Keratinocyte (primary cell): ENCODE results near the gene IGF2BP2. TPM values are rescaled to one million over a fixed set of nuclear protein-coding genes. Genes with fewer than 3 reads are reported as not detected.

Experiments used
- DNase-seq: peaks from one replicate; pipeline ENCODE4 v3.0.0-alpha.2; 2011; ENCODE audit warnings: low read depth, missing footprints, low spot score
- FAIRE-seq: peaks from 2 replicates; lab custom pipeline; 2011; peaks lifted over from hg19 to GRCh38; lab: Jason Lieb, UNC
- H2AFZ ChIP-seq: 2 replicates; pipeline ENCODE4 v1.6.0; 2012; ENCODE audit warnings: low read length, control low read depth, inconsistent platforms; ENCODE audit not compliant: control insufficient read depth
- H3K27ac ChIP-seq: 2 replicates; pipeline ENCODE4 v1.5.1; 2011; ENCODE audit warnings: low read length; ENCODE audit not compliant: control insufficient read depth, insufficient read depth
- H3K27me3 ChIP-seq: 3 replicates; pipeline ENCODE4 v1.6.0; 2011; ENCODE audit warnings: low read length; ENCODE audit not compliant: control insufficient read depth, insufficient read depth; ENCODE audit errors: extremely low read depth
- H3K36me3 ChIP-seq, 2 experiments: 2 replicates in 1 of 2; 3 replicates in 1 of 2; pipeline ENCODE4 v1.5.1; 2011; ENCODE audit warnings: low read length in 2 of 2, mild to moderate bottlenecking in 1 of 2; ENCODE audit not compliant: control insufficient read depth in 2 of 2, insufficient read depth in 2 of 2; ENCODE audit errors: extremely low read depth in 1 of 2
- H3K4me1 ChIP-seq: 3 replicates; pipeline ENCODE4 v1.5.1; 2011; ENCODE audit warnings: low read length; ENCODE audit not compliant: control insufficient read depth, insufficient read depth; ENCODE audit errors: extremely low read depth
- H3K4me2 ChIP-seq: 3 replicates; pipeline ENCODE4 v1.6.0; 2011; ENCODE audit warnings: low read depth, low read length; ENCODE audit not compliant: control insufficient read depth, insufficient read depth; ENCODE audit errors: extremely low read depth
- H3K4me3 ChIP-seq, 3 experiments: fragments of 200-600 bp in 1 of 3; sonication (generic) in 1 of 3; 2 replicates in 2 of 3; 3 replicates in 1 of 3; pipeline ENCODE4 v1.5.1; 2011 to 2016; ENCODE audit warnings: low read length in 3 of 3, mild to moderate bottlenecking in 3 of 3, control low read depth in 2 of 3, inconsistent platforms in 1 of 3, low read depth in 1 of 3, mixed read lengths in 1 of 3, mixed run types in 1 of 3, moderate library complexity in 1 of 3; ENCODE audit not compliant: control insufficient read depth in 2 of 3, insufficient read depth in 2 of 3; ENCODE audit errors: extremely low read depth in 1 of 3
- H3K79me2 ChIP-seq: 2 replicates; pipeline ENCODE4 v1.6.0; 2012; ENCODE audit warnings: low read length; ENCODE audit not compliant: control insufficient read depth, insufficient read depth
- H3K9ac ChIP-seq: 3 replicates; pipeline ENCODE4 v1.6.0; 2011; ENCODE audit warnings: low read length; ENCODE audit not compliant: control insufficient read depth, insufficient read depth; ENCODE audit errors: extremely low read depth
- H3K9me1 ChIP-seq: 3 replicates; pipeline ENCODE4 v1.6.0; 2011; ENCODE audit warnings: low read length; ENCODE audit not compliant: control insufficient read depth, insufficient read depth; ENCODE audit errors: extremely low read depth
- H3K9me3 ChIP-seq: 2 replicates; pipeline ENCODE4 v1.5.1; 2012; ENCODE audit warnings: low read depth, low read length; ENCODE audit not compliant: control insufficient read depth
- H4K20me1 ChIP-seq: 3 replicates; pipeline ENCODE4 v1.6.0; 2011; ENCODE audit warnings: low read length; ENCODE audit not compliant: control insufficient read depth, insufficient read depth; ENCODE audit errors: extremely low read depth
- EZH2 ChIP-seq: IDR thresholded peaks from one replicate; pipeline ENCODE4 v1.6.1; 2012; ENCODE audit warnings: inconsistent platforms, mild to moderate bottlenecking, low read length, moderate library complexity
- dilution Hi-C: fragments of 300-500 bp; cut with MboI; formaldehyde crosslinking; loops from one replicate; pipeline ENCODE4 v1.7.0; 2020; ENCODE audit warnings: low sequenced_read_pairs; ENCODE audit not compliant: extremely low pct_ligation_motif_present
- polyA minus RNA-seq, 3 experiments: library from RNA; depleted of rRNA, polyadenylated mRNA; stranded (reverse); fragments of >200 nt; gene quantifications; 1 replicate in 1 of 3; 2 replicates in 1 of 3; 3 replicates in 1 of 3; pipeline ENCODE4 v1.2.3, GENCODE V29; 2011
- polyA plus RNA-seq, 5 experiments: library from polyadenylated mRNA; depleted of rRNA in 3 of 5; stranded (reverse) in 3 of 5; stranded (forward) in 1 of 5; unstranded in 1 of 5; fragments of >200 nt; gene quantifications; 1 replicate in 1 of 5; 2 replicates in 3 of 5; 3 replicates in 1 of 5; pipeline versions ENCODE4 v1.2.1 to v1.2.3, GENCODE V29; 2011 to 2012; ENCODE audit warnings: missing spikeins in 2 of 5, low read depth in 1 of 5, low replicate concordance in 1 of 5
- TF ChIP-seq, protein P1 (sequence below), 3 experiments: IDR thresholded peaks in 1 of 3; conservative IDR thresholded peaks in 1 of 3; optimal IDR thresholded peaks in 1 of 3; 2 replicates in 2 of 3; 3 replicates in 1 of 3; pipeline versions ENCODE3 to v1.5.1; 2011; ENCODE audit warnings: low read length in 3 of 3, mild to moderate bottlenecking in 3 of 3, moderate library complexity in 2 of 3, control low read depth in 1 of 3, inconsistent platforms in 1 of 3; ENCODE audit not compliant: insufficient read depth in 2 of 3; ENCODE audit errors: extremely low read depth in 1 of 3

IGF2BP2 gene
- polyA plus RNA-seq (8.2 to 21.2 TPM (median 13.7 TPM) in 3 replicates), polyA minus RNA-seq (11.0 to 80.3 TPM (median 54.5 TPM) in 3 replicates)
- polyA plus RNA-seq (2011; ENCODE audit: low read depth), result 220 TPM
- 14.8 and 22.0 TPM in 2 replicates for polyA plus RNA-seq (2011; cell fraction: cytosol; rRNA removed)
- 51.5 and 53.8 TPM in 2 replicates for polyA plus RNA-seq (2011; cell fraction: nucleus; rRNA removed)
- polyA plus RNA-seq (2012; ENCODE audit: low replicate concordance), result 49.7 and 116 TPM in 2 replicates
- polyA minus RNA-seq (2011; cell fraction: cytosol; rRNA and poly(A)+ RNA removed), result 11.5 TPM
- 37.9 and 101 TPM in 2 replicates for polyA minus RNA-seq (2011; cell fraction: nucleus; rRNA and poly(A)+ RNA removed)

DNA sequence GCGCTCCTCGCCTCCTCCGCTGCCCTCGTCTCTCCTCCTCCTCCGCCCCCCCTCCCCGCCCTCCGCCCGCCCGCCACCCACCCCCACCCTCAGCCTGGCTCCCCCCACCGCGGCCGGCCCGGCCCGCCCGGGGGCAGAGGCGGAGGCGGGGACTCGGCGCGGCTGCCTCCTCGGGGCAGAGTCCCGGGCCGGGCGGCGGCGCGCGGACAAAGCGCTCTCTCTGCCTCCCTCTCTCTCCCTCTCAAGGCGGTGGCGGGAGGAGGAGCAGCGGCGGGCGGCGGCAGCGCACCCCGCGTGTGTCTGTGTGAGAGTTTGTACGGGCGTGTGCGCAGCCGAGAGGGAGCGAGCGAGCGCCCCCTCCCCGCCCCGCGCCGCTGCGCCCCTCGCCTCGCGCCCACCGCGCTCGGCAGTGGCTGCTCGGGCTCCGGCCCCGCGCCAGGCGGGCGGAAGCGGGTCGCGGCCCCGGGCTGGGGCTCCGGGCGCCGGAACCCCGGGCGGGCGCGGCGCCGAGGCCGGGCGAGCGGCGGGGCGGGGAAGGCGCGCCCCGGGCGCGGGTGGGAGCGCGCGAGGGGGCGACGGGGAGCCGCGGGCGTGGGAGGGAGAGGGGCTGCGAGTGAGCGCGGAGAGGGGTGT, at the start of gene IGF2BP2:
IGF2BP2 (minus strand) TSS at position 37 of the 633 bp plus-strand sequence. CDS start 82 bp downstream, outside the sequence.
- DNase-seq (no peak), FAIRE-seq (no peak)
- Histone ChIP-seq H3K4me2 (peak within 1 kb of the TSS; percentile 86), H3K9me3 (no peaks in the 10 kb centered on the region), H3K27me3 (no peaks in the 10 kb centered on the region), H3K4me3 (peak within 1 kb of the TSS; percentile 84 to 96 (median 86)), H2AFZ (peak within 1 kb of the TSS; percentile 52), H3K79me2 (peaks cover 67% of the 10 kb centered on the region), H3K9ac (peak within 1 kb of the TSS; percentile 94), H3K27ac (peak within 1 kb of the TSS; percentile 72), H4K20me1 (no peaks in the 10 kb centered on the region), H3K36me3 (peaks cover 5 to 7% of the 10 kb centered on the region in 2 experiments), H3K4me1 (peaks cover 6% of the 10 kb centered on the region), H3K9me1 (no peaks in the 10 kb centered on the region)
- dilution Hi-C loops, result no loop called here
- TF ChIP-seq, protein P1, sequence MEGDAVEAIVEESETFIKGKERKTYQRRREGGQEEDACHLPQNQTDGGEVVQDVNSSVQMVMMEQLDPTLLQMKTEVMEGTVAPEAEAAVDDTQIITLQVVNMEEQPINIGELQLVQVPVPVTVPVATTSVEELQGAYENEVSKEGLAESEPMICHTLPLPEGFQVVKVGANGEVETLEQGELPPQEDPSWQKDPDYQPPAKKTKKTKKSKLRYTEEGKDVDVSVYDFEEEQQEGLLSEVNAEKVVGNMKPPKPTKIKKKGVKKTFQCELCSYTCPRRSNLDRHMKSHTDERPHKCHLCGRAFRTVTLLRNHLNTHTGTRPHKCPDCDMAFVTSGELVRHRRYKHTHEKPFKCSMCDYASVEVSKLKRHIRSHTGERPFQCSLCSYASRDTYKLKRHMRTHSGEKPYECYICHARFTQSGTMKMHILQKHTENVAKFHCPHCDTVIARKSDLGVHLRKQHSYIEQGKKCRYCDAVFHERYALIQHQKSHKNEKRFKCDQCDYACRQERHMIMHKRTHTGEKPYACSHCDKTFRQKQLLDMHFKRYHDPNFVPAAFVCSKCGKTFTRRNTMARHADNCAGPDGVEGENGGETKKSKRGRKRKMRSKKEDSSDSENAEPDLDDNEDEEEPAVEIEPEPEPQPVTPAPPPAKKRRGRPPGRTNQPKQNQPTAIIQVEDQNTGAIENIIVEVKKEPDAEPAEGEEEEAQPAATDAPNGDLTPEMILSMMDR (optimal IDR thresholded peaks at IDR 0.05 in 1 of 3, IDR thresholded peaks at IDR 0.05 in 1 of 3, conservative IDR thresholded peaks at IDR 0.05 in 1 of 3; ENCODE audit: extremely low read depth in 1 of 3, insufficient read depth in 2 of 3, low read length in 3 of 3), result peak in 2 of 3 experiments; percentile 10 to 26
- no peak for TF ChIP-seq EZH2

DNA sequence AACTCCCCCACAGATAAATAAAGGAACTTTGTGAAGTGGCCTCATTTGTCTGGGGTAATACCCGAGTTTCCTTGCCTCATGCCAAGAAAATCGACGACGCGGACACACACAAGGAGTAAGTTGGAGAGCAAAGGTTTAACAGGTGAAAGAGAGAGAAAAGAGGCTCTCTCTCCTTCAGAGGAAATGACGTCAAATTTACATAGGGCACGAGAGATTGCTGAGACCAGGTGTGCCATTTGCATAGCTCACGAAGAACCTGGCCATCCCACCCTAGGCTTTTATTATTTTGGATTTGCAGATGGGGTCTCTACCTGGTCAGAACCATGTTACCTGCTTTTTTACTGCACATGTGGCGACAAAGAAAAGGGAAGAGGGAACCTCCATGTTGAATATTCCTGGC, 49.3 kb upstream of the IGF2BP2 start:
- no peaks in the 10 kb centered on the region for H3K9me1 ChIP-seq
- no peak overlapping the region for H3K4me3 ChIP-seq
- H4K20me1 ChIP-seq, result no peaks in the 10 kb centered on the region
- H3K9ac ChIP-seq, result no peak overlapping the region
- no peak for TF ChIP-seq EZH2
- TF ChIP-seq, protein P1 (optimal IDR thresholded peaks at IDR 0.05 in 1 of 3, IDR thresholded peaks at IDR 0.05 in 1 of 3, conservative IDR thresholded peaks at IDR 0.05 in 1 of 3; ENCODE audit: extremely low read depth in 1 of 3, insufficient read depth in 2 of 3, low read length in 3 of 3), result no peak
- H2AFZ ChIP-seq, result no peak overlapping the region
- dilution Hi-C loops, result no loop called here
- no peaks in the 10 kb centered on the region for H3K9me3 ChIP-seq
- DNase-seq (no peak), FAIRE-seq (no peak)
- H3K4me2 ChIP-seq, result no peak overlapping the region
- H3K27ac ChIP-seq, result no peak overlapping the region
- H3K36me3 ChIP-seq, result no peaks in the 10 kb centered on the region
- H3K4me1 ChIP-seq, result no peaks in the 10 kb centered on the region
- H3K27me3 ChIP-seq, result no peaks in the 10 kb centered on the region
- H3K79me2 ChIP-seq, result no peaks in the 10 kb centered on the region
